HG03342 (cell line): ENCODE measurements around the gene MARK2.
A peak's percentile ranks its signal among the peaks of the same experiment; 100 is the strongest.

Source experiments
- ATAC-seq: cut with Tn5 transposase; IDR thresholded peaks from one replicate; pipeline ENCODE4 v1.9.1; 2021; ENCODE audit warnings: mild to moderate bottlenecking, moderate library complexity; ENCODE audit not compliant: unreplicated experiment

Gene MARK2

DNA sequence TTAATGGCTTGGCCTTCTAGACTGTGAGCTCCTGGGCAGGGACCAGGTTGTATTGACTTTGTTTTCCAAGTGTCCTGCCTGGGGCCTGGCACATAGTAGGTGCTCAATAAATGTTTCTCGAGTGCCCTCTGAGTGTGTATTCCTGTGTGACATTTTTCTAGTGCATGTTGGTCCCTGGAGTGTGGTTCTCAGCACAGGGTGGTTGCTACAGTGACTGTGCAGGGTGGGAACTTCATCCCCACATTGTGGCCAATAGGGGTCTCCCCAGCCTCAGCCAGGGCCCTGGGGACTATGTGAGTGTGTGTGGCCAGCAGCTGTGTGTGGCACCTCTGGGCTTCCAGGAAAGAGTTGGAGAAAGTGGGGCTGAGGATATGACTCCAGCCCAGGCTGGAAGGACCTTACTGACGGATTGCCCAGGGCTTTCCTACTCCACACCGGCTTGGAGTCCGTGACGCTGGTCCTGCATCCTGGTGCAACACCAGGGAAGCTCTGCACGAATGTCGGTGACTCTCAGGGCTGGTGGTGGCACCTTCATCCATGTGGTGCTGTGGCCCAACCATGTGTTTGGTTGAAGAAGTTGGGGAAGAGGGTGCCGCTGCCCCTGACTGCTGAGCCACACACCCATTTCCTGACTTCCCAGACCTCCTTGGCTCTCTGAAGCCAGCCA lies 9.0 kb upstream of the MARK2 start:
- ATAC-seq = no peak

DNA sequence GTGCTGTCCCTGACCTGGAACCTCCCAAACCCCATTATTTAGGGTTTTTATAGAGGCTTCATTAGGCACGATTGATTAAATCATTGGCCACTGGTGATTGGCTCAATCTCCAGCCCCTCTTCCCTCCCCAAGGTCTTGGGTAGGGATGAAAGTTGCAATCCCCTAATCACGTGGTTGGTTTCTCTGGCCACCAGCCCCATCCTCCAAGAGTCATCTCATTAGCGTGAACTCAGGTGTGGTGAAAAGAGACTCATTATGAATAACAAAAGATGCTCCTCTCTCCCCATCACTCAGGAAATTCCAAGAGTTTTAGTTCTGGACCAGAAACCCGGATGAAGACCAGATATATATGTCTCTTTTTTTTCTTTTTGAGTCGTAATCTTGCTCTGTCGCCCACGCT lies 7.6 kb upstream of the MARK2 start:
- ATAC-seq = no peak

DNA sequence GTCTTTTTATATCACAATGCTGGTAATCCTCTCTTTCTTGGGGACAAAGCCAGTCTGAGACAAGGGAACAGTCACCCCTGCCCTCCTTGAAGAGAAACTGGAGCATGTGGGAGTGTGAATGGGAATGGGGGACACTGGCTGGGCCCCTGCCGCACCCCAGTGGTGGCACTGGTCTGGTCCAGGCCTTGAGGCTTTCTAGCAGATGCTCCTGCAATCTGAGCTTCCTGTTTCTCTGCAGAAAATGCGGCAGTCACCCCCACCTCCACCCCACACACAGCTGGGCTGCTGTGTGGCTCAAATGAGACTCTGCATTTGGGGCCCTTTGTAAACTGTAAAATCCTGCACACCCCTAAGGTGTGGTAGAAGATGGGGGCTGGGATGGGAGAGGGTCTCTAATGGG lies 6.6 kb upstream of the MARK2 start:
- ATAC-seq = no peak

DNA sequence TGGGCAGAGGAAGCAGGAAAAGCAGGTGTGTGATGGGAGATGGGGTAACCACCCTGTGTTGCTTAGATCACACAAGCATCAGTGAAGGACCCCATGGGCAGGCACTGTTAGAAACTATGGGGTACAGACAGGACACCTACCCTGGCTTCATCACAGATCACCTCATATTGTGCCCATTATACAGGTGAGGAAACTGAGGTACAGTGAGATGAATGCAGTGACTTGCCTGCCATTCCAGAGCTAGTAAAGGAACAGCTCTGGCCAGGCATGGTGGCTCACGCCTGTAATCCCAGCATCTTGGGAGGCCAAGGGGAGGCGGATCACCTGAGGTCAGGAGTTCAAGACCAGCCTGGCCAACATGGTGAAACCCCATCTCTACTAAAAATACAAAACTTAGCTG lies 5.9 kb upstream of the MARK2 start:
- ATAC-seq = no peak

DNA sequence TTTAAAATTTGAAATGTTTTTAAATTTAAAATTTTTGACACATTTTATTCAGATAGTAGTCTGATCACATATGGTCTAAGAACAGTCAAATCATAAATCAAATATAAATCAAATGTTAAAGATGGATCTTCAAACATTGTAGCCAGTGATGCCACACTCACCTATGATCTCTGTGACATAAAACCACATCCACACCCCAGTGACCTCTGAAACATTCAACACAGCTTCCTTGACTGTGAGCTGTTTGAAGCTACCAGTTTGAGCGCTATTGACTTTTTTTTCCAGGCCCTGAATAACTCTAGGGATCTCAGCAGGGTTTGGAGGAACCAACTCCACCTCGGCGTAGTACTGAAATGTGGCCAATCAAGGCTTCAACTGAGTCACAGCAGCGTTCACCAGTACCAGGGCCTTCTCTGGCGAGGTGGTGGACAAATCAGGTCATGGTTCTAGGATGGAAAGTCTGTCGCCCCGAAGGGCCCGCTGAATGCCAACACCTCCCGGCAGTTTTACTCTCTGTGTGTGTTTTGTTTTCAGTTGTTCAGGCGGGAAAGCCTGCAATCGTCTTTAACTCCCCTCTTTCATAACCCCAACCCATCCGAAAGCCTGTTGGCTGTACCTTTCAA lies 4.3 kb upstream of the MARK2 start:
- no peak for ATAC-seq

DNA sequence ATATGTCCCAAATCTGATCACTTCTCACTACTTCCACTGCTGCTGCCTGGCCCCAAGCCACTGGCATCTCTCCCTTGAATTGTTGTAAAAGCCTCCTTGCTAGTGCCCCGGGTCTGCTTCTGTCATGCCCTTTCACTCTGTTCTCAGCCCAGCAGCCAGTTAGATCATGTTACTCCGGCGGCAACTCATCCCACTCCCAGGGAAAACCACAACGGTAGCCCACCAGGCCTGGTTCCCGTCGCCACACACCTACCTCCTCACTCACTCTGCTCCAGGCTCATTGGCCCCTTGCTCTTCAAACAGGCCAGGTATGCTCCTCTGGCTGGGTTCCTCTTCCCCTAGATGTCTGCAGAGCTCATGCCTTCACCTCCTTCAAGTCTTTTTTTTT lies 3.8 kb upstream of the MARK2 start:
- no peak for ATAC-seq

DNA sequence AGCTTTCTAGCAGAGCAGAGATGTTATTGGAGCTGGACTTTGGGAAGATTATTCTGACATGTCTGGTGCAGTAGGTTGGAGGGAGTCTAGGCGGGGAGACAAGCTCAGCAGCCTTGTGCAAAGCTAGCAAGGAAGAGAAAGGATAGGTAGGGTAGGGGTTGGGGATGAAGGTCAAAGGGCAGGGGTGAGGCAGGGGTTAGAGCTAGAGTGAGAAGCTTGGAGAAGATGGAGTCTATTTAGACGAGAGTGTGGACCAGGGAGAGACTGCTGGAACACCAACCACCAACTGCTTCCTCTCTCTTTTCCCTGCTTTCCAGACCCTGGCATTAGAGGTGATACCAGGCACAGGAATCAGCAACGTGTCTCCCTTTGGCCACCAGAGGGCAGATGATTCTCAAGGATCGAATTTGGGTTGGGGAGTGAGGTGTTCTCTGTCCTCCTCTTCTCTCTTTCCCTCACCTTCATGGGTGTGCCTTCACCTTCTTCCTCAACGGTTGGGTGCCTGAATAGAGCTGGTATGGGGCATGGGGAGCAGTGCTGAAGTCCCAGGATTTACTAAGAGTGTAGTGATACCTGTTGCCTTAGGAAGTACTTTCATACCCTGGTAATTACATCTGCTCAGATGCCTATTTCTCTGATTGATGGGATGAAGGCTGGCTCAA lies 1.8 kb upstream of the MARK2 start:
- ATAC-seq = no peak

DNA sequence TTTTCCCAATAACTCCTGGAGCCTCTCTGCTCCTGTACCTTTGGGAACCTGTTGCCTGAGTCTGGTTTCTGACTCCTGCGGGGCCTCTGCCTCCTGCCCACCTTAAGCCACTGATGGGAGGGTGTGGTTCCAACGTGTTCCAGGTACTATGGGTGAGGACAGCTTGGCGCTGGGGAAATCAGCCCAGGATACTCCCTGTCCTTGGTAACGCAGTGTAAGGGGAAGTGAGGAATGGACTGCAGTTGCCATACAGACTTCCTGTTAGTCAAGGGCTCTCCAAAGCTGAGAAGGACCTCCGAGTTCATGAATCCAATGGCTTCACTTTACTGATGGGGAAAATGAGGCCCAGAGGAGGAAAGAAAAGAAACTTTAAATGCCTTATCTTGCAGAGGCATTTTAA lies 1.2 kb upstream of the MARK2 start:
- no peak for ATAC-seq

DNA sequence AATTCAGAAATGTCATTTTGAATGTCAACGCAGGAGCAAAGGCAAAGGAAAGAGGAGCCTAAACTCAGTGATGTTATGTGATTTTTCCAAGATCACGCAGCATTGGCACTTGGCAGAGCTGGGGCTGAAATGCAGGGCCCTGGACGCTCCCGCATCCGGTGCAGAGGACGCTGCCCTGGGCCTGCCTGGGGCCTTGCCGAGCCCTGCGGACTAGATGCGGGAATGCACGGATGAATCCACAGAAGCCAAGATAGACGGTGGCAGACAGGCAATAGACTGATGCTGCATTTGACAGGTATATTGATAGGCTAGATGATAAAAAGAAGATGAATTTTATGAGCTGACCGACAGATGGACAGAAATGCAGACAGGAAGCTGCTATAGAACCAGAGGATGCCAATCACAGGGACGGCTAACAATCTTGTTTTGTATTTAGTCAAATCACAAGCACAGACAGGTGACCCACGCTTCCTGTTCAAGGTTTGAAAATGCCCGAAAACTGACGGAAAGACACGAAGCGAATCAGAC lies 696 bp upstream of the MARK2 start:
- ATAC-seq = no peak

DNA sequence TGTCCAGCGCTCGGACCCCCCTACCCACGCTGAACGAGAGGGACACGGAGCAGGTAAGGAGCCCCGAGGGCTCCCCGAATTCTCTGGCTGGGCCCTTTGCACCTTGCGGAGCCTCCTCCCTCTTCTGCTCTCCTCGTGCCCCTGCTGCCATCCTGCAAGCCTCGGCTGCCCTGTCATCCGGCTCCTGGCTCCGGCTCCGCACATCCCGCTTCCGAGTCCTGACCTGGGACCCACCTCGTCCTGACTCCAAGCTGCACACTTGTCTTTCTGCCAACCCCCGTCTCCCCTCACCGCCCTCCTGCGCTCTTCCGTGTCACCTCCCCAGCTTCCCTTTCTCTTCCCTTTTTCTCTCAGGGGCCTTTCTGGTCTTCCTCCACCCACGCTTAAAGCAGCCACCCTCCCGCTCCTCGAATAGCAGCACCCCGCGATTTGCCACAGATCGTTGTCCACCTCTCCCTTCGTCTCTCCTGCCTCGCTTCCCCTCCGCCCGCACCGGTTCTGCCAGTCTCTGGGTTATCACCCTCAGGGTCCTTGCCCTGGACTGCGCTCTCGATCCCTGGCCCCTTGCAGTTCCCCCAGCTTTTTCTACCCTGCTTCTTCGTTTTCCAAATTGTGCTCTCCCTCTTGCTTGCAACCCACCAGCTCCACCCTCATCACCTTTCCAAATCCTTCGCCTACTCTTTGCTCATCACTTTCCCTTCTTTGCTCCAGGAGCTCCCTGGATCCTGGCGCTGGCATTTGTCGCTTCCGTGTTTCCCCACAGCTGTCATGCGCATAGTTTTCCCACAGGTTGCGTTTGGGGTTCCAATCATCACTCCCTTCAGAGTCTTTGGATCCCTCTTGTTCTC lies 822 bp downstream of the MARK2 start:
- ATAC-seq = peak; percentile 0

DNA sequence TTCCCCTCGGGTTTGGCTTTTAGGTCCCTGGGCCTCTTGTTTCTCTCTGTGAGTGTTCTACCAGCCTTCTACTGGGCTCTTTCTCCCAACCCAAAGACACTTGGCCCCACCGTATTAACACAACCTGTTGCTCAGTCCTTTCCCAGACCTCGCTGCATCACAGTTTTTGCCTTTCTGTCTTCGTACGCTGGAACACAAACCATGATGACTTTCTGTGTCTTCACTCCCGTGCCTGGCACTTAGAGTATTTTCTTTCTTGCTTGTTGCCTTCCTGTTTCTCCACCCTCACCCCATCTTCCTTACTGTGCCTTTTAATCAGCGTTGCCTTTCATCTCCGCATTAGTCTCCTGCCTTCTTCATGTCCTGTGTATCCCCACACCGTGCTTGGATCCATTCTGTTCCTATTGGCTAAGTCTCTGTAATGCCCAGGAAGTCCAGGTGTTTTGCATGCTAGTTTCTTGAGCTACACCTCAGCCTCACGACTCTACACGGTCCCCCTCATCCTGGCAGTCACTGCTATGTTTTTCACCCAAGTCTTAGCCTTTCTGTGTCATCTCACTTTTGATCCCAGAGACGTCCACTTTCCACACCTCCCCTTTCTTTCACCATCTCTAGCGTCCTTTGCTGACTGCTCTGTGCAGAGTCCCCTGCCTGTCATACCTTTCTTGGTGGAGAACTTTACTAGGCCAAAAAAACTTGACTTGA lies 1.6 kb downstream of the MARK2 start:
- ATAC-seq = no peak

DNA sequence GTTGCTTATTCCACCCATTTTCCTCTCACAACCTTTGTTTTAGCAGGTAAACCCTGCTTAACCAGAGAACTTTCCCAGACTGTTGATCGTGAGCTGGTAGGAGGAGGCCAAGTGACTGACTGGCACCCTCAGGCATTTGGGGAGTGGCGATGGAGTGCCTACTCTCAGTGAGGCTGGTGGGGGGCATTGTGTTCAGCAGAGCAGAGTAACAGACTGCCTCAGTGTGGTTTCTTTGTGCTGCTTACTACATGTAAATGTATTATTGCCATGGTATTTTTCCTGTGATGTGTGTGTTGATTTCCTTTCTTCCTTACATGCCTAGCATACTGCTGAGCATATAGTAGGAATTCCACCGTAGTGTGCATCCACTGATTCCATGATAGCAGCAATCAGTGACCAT lies 2.6 kb downstream of the MARK2 start:
- ATAC-seq = no peak

DNA sequence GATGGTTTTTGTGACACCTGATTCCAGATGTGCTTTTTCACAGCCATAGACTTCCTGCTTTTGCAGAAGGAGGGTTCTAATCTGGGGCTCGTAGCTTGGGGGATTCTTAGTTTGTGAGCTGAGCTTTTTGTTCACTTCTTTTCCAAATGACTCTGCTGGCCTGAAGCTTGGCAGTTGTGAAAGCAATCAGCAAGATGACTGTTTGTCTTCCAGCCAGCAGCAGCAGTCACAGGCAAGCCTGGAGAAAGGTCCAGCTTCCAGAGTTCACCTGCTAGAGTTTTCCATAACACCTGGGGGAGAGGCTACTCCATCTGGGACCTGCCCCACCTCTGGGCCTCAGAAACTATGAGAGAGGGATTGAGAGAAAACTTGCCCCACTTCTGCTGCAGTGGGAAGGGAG lies 4.1 kb downstream of the MARK2 start:
- no peak for ATAC-seq

DNA sequence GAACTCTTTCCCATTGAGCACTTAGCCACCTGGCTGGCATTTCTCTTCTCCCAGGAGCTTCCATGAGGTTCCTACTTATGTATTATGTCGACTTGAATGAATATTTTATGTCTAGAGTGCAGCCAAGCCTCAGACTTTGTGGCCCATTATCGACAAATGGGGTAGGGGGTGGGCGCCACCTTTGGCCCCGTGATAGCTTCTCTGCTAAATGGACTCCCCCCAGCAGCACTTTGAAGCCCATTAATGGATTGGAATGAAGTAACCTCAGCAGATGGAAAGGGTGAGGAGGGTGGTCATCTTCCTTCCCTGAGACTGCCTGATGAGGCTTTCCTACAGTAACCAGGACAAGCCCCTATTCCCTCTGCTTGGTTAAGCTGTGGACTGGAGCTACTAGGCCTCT lies 5.9 kb downstream of the MARK2 start:
- no peak for ATAC-seq

DNA sequence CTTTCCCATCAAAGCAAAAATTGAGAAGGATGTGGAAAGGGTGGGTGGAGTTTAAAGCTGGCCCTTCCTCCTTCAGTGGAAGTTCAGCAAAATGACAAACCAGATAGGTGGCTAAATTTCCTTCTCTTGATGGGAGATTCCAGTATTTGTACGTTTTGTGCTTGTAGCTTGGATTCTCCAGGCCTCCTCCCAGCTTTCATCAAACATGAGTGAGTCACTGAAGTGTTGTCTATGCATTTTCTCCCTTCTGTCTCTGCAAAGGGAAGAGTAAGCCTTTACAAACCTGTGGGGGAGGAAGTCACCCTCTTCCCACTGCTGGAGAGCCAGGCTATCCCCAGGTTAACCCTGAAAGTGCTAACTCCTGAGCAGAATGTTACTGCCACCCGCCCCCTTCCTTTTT lies 6.4 kb downstream of the MARK2 start:
- no peak for ATAC-seq

DNA sequence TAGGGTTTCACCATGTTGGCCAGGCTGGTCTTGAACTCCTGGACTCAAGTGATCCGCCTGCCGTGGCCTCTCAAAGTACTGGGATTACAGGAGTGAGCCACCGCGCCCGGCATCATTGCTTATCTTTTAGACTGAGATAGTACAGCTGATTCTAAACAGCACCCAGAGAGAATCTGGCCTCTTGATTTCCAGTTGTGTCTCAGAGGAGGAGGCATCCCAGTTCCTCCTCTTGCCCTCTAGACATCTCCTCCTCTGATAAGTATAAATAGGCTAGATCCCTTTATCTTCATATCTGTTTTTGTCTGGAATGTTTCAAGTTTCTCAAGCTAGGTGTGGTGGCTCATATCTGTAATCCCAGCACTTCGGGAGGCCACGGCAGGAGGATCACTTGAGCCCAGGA lies 7.0 kb downstream of the MARK2 start:
- ATAC-seq = no peak

DNA sequence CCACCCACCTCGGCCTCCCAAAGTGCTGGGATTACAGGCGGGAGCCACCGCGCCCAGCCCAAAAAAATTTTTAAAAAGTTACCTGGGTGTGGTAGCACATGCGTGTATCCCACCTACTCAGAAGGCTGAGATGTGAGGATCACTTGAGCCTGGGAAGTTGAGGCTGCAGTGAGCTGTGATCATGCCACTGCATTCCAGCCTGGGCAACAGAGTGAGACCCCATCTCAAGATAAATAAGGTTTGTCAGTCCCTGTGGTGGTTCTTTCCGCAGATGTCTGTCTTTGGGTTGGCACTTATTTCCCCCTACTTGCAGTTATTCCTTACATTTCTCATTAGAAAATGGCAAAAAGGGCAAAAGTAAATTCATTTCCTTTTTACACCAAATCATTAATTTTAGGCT lies 8.0 kb downstream of the MARK2 start:
- no peak for ATAC-seq

DNA sequence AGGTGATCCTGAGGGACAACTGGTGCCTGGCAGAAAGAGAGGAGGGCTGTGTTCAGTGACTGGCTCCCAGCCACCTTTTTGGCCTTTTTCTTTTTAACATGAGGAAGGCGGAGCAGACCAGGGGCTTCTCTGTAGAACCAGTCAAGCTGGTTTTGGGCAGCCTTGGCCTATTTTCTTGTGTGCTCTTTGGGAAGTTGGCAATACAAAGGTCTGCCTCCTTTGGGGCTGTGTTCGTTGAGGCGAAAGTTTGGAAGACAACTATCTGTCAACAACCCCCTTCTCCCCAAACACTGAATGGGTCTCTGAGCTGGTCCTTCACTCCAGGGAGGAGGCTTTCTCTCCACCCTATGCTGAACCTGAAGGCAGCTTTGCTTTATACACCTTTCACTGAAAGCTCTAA lies 8.5 kb downstream of the MARK2 start:
- ATAC-seq = no peak

DNA sequence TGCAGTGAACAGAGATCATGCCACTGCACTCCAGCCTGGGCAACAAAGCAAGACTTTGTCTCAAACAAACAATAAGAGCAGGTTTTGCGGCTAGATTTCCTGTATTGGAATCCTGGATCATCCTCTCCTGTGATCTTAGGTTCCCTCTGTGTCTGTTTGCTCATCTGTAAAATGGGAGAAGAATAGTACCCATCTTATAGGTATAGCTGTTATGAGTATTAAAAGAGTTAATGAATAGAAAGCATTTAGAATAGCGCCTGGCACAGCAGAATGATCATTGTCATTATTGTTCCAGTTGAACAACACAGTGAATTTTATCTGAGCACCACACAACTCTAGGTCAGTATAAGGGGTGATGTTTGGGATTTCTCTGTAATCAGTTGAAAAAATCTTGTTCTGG lies 10.8 kb downstream of the MARK2 start:
- ATAC-seq = no peak

DNA sequence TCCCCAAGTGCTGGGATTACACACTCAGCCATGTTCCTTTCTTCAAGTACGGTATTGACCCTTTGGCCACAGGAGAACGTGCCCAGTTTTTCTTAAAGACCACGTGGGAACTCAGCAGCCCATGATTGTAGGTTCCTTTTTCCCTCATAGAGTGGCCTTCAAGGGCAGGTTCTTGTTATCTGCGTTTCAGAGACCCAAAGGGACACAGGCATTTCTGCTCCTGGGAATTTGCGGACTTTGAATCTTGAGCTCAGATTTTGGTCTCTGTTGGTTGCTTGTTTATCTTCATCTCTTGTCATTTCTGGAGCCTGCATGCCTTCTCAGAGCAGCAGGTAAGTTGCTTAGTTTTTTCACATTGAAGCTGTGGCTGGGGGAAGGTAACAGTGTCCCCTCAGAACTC lies 12.0 kb downstream of the MARK2 start:
- no peak for ATAC-seq

DNA sequence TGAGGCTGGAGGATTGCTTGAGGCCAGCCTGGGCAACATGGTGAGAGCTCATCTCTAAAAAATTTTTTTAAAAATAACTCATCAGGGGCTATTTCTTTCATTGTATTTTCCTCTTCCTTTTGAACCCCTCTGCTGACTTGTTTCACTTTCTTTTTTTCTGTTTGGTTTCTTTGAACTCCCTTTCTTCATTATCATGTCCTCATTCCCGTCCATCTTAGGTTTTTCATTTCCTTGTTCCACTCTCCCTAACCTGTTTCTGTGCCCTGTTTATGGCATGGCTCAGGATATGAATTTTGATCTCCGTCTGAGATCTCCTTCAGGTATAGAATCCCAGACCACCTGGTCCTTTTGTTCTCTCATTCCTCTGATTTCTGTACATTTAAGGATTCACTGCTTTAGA lies 12.5 kb downstream of the MARK2 start:
- ATAC-seq = no peak
